ENCODE data around the gene C9orf152.
A peak's percentile ranks its signal among the peaks of the same experiment; 100 is the strongest.

GRCh38 chr9:110256380-110257096, 48.6 kb upstream of the C9orf152 start, which contains the start of gene TXN:
- TF ChIP-seq, protein P1, sequence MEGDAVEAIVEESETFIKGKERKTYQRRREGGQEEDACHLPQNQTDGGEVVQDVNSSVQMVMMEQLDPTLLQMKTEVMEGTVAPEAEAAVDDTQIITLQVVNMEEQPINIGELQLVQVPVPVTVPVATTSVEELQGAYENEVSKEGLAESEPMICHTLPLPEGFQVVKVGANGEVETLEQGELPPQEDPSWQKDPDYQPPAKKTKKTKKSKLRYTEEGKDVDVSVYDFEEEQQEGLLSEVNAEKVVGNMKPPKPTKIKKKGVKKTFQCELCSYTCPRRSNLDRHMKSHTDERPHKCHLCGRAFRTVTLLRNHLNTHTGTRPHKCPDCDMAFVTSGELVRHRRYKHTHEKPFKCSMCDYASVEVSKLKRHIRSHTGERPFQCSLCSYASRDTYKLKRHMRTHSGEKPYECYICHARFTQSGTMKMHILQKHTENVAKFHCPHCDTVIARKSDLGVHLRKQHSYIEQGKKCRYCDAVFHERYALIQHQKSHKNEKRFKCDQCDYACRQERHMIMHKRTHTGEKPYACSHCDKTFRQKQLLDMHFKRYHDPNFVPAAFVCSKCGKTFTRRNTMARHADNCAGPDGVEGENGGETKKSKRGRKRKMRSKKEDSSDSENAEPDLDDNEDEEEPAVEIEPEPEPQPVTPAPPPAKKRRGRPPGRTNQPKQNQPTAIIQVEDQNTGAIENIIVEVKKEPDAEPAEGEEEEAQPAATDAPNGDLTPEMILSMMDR (IDR thresholded peaks at IDR 0.05 in 2 of 3, conservative IDR thresholded peaks at IDR 0.05 in 1 of 3; ENCODE audit: control insufficient read depth in 2 of 3, extremely low read depth in 1 of 3, insufficient read depth in 1 of 3, low read depth in 3 of 3, low read length in 3 of 3): no peak
- TF ChIP-seq POLR2AphosphoS5 (IDR thresholded peaks at IDR 0.05; ENCODE audit: low read length) (peak; percentile 98), SPI1 (IDR thresholded peaks at IDR 0.05; ENCODE audit: borderline replicate concordance, insufficient read depth, low read depth, low read length) (no peak), HCFC1 (IDR thresholded peaks at IDR 0.05; ENCODE audit: low read length) (no peak), SUZ12 (IDR thresholded peaks at IDR 0.05; ENCODE audit: unreplicated experiment) (no peak), TAF1 (IDR thresholded peaks at IDR 0.05; ENCODE audit: borderline replicate concordance, low read depth, low read length) (peak; percentile 97), ZNF274 (IDR thresholded peaks at IDR 0.05; ENCODE audit: insufficient read depth, insufficient read length) (no peak), CHD2 (IDR thresholded peaks at IDR 0.05; ENCODE audit: borderline replicate concordance, low read depth, low read length) (peak; percentile 34; the same call in 1 of the 2 replicates), PBX3 (IDR thresholded peaks at IDR 0.05; ENCODE audit: insufficient replicate concordance, low read depth, low read length) (no peak), EZH2 (IDR thresholded peaks at IDR 0.05; ENCODE audit: borderline replicate concordance, control insufficient read depth, low read depth, low read length) (no peak)
- TF ChIP-seq, protein P2, sequence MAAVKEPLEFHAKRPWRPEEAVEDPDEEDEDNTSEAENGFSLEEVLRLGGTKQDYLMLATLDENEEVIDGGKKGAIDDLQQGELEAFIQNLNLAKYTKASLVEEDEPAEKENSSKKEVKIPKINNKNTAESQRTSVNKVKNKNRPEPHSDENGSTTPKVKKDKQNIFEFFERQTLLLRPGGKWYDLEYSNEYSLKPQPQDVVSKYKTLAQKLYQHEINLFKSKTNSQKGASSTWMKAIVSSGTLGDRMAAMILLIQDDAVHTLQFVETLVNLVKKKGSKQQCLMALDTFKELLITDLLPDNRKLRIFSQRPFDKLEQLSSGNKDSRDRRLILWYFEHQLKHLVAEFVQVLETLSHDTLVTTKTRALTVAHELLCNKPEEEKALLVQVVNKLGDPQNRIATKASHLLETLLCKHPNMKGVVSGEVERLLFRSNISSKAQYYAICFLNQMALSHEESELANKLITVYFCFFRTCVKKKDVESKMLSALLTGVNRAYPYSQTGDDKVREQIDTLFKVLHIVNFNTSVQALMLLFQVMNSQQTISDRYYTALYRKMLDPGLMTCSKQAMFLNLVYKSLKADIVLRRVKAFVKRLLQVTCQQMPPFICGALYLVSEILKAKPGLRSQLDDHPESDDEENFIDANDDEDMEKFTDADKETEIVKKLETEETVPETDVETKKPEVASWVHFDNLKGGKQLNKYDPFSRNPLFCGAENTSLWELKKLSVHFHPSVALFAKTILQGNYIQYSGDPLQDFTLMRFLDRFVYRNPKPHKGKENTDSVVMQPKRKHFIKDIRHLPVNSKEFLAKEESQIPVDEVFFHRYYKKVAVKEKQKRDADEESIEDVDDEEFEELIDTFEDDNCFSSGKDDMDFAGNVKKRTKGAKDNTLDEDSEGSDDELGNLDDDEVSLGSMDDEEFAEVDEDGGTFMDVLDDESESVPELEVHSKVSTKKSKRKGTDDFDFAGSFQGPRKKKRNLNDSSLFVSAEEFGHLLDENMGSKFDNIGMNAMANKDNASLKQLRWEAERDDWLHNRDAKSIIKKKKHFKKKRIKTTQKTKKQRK (IDR thresholded peaks at IDR 0.05; ENCODE audit: low read depth, low read length): no peak
- TF ChIP-seq, protein P3, sequence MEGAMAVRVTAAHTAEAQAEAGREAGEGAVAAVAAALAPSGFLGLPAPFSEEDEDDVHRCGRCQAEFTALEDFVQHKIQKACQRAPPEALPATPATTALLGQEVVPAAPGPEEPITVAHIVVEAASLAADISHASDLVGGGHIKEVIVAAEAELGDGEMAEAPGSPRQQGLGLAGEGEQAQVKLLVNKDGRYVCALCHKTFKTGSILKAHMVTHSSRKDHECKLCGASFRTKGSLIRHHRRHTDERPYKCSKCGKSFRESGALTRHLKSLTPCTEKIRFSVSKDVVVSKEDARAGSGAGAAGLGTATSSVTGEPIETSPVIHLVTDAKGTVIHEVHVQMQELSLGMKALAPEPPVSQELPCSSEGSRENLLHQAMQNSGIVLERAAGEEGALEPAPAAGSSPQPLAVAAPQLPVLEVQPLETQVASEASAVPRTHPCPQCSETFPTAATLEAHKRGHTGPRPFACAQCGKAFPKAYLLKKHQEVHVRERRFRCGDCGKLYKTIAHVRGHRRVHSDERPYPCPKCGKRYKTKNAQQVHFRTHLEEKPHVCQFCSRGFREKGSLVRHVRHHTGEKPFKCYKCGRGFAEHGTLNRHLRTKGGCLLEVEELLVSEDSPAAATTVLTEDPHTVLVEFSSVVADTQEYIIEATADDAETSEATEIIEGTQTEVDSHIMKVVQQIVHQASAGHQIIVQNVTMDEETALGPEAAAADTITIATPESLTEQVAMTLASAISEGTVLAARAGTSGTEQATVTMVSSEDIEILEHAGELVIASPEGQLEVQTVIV (IDR thresholded peaks at IDR 0.05; ENCODE audit: borderline replicate concordance, partially characterized antibody): no peak
- TF ChIP-seq, protein P4, sequence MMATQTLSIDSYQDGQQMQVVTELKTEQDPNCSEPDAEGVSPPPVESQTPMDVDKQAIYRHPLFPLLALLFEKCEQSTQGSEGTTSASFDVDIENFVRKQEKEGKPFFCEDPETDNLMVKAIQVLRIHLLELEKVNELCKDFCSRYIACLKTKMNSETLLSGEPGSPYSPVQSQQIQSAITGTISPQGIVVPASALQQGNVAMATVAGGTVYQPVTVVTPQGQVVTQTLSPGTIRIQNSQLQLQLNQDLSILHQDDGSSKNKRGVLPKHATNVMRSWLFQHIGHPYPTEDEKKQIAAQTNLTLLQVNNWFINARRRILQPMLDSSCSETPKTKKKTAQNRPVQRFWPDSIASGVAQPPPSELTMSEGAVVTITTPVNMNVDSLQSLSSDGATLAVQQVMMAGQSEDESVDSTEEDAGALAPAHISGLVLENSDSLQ (IDR thresholded peaks at IDR 0.05): peak; percentile 45; the same call in 1 of the 2 replicates

Data from GM12878 (cell line).